Activated CD4-positive, CD25-positive, alpha-beta regulatory T cell treated with anti-CD3 and anti-CD28 coated beads, Interleukin-2, amount 50 U/mL, for 72 hours (primary cell): ENCODE results near the gene PRKG1.

Experiments used
- DNase-seq: peaks from one replicate; pipeline ENCODE4 v3.0.0; 2021

The PRKG1 gene

DNA sequence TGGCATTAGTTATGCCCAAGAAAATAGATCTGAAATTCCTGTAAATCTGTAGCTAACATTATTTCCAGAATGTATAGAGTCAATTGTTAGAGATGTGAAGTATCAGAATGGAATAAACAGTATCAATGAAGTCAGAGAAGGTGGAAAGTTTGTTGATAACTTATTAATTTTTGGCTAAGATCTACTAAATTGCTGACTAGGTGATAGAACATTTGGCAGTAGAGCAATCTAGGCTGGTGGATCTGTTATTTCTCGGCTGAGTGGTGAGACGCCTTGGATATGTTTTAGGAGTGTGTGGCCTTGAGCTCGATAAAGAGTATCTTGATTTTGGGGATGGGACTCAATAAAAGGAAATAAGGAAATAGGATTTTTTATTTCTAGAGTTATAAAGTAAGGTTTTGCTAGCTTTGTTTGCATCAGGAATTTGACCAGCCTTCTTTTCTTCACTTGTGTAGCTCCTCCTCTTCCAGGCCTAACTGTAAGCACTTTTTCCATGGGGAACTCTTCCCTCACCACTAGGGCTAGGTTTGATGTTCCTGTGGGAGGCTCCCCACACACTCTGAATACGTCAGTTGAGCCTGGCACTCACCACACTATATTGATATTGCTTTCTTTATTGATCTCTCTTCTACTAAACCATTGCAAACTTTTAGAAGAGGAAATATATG, 711.9 kb downstream of the PRKG1 start:
- no peak for DNase-seq

DNA sequence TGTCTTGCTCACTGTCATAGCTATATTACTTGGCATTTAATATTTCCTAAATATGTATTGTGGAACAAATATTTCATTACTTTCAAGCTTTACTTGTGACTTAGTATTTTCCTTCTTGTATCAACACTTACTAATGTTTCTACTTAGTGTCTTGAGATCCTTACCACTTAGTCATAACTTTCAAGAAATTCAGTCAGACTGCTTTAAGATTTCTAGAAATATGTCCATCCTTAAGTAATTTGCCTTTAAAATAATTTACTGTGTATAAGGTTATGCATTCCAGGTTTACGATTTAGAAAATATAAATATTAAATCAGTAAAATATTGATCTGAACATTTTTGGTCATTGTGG, 712.4 kb downstream of the PRKG1 start:
- no peak for DNase-seq

GRCh38 chr10:51788273-51788672, 714.0 kb downstream of the PRKG1 start:
- DNase-seq = no peak

DNA sequence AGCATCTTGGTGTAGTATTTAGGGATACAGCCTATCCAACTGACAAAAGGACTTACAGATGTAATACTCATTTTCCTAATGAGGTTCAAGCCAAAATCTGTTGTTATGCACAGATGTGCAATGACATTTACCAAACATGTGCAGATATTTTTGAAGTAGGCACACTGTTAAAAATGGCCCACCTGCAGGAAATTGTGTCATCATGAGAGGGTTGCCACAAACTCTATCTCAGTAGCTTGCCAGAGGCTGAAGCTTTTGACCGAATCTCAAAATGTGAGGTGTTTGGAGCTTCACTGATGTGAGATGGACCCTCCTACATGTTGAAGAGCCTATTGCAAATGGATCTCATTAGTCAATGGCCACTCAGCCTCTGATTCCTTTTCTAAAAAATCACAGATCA, 714.8 kb downstream of the PRKG1 start:
- no peak for DNase-seq

- no peak for DNase-seq
These were observed 715.6 kb downstream of the PRKG1 start for GRCh38 chr10:51789903-51790302.

DNA sequence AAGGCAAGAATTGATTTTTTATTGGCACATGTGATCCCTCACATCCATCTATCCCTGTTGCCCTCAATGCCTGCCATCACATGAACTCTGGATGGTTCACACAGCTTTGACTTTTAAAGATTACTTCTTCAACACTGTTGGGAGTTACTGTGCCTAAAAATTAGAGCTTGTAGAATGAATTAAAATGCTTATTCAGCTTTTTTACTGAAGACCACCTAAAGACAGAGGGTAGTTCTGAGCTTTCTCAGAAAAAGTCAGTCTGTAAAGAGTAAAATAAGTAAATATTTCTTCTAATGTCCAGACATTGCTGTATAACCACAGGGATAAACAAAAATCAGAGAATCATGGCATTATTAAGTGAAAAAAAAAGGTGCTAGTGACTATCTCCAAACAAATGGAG, 718.4 kb downstream of the PRKG1 start:
- DNase-seq = no peak

GRCh38 chr10:51800121-51800520, 725.8 kb downstream of the PRKG1 start:
- no peak for DNase-seq

DNA sequence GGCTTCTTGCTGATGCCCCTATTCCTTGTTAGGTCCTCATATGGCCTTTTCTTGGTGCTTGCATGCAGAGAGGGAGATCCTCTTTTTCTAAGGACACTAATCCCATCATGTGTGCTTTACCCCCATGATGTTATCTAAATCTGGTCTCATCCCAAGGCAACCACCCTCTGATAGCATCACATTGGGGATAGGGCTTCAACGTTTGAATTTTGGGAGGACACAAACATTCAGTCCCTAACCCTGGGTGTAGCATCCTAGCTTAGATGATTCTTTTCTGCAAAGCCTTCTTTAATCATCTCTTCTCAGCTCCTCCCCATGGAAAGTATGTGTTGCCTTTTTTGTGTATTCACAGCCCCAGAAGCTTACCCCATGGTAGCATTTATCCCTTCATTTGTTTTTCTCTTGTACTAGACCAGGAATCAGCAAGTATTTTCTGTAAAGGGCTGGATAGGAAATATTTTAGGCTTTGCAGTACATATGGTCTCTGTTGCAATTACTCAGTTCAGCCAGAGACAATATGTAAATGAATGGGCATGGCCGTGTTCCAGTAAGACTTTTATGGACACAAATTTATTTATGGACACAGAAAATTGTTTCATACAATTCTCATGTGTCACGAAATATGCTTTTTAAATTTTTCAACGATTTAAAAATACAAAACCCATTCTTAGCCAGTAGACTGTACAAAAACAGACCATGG, 726.6 kb downstream of the PRKG1 start:
- no peak for DNase-seq

- DNase-seq = no peak
These were observed 727.7 kb downstream of the PRKG1 start for GRCh38 chr10:51802030-51802429.

- no peak for DNase-seq
These were observed 730.6 kb downstream of the PRKG1 start for GRCh38 chr10:51804866-51805265.

- DNase-seq = no peak
These were observed 732.0 kb downstream of the PRKG1 start for GRCh38 chr10:51806079-51806835.

- no peak for DNase-seq
These were observed 733.9 kb downstream of the PRKG1 start for GRCh38 chr10:51808187-51808586.

GRCh38 chr10:51815723-51816122, 741.4 kb downstream of the PRKG1 start:
- no peak for DNase-seq

DNA sequence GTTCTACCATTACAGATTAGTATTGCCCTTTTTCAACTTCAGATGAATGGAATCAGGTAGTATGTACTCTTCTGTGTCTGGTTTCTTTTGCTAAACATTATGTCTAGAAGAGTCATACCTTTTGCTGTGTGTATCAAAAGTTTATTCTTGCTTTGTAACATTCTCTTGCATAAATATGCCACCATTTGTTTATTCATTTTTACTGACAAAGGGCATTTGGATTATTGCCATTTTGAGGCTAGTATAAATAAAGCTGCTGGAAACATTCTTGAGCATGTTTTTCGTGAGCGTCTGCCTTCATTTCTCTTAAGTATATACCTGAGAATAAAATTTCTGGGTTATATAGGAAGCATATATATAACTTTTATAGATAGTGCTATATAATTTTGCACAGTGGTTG, 746.8 kb downstream of the PRKG1 start:
- DNase-seq = no peak

GRCh38 chr10:51821745-51822144, 747.5 kb downstream of the PRKG1 start:
- no peak for DNase-seq

DNA sequence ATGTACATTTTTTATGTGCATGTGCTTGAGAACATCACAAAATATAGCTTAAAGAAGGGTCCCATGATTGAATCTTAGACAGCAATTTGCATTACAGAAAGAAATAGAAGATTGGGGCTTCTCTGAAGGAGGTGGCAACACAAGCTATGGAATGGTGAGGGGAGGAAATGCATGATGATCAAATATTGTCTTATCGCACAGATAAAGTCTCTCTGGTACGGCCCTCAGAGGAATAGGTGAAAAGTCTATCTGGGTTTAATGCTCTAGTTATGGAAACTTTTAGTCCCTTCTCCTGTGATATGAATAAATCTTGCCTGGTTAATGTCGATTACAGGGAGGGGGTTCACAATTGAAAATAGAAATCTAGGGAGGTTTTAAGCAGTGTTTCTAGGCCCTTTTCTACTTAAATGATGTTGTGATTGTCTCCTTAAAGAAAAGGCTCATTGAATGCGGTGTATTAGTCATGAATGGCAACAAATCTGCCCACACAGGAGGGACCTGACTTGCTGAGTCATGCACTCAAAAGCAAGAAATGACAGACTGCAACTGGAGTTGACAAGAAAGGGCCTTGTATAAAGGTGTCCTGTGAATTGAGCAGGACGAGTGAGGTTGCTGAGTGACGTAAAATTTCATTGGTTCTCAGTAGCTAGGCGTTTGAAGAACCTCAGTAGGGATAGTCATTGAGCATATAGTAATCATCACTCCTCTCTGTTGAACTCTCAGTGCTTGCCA, 758.5 kb downstream of the PRKG1 start:
- no peak for DNase-seq

GRCh38 chr10:51834548-51834947, 760.3 kb downstream of the PRKG1 start:
- no peak for DNase-seq

- no peak for DNase-seq
These were observed 764.2 kb downstream of the PRKG1 start for GRCh38 chr10:51838471-51838870.

GRCh38 chr10:51843966-51844365, 769.7 kb downstream of the PRKG1 start:
- DNase-seq = no peak

DNA sequence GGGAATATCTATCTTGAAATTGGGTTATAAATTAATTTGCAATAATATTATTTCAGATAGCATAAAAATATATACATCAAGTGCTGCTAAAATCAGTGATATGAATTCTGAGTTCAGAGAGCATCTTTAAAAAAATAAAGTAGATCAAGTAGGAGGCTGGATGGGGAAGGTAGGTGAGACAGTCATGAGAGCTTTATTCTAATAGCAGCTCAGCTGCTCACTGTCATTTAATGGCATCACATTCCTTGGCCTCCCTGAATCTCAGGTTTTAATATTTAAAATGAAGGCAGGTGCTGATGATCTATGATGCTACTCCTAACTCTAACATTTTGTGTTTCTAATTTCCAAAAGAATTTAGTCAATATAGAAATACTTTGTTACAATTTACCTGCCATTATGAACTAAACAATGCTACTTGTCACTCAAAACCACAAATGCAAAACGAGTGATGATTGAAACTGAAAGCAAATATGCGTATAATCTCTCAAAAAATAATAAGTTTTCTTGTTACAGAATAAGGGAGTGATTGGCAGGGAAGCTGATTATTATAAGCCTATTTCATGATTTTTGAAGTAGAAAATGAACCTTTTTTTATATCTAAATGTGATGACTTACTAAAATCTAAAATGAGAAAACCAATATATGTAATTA, 772.7 kb downstream of the PRKG1 start:
- no peak for DNase-seq

GRCh38 chr10:51852297-51852696, 778.0 kb downstream of the PRKG1 start:
- DNase-seq = no peak

- DNase-seq = no peak
These were observed 783.0 kb downstream of the PRKG1 start for GRCh38 chr10:51857305-51857704.

DNA sequence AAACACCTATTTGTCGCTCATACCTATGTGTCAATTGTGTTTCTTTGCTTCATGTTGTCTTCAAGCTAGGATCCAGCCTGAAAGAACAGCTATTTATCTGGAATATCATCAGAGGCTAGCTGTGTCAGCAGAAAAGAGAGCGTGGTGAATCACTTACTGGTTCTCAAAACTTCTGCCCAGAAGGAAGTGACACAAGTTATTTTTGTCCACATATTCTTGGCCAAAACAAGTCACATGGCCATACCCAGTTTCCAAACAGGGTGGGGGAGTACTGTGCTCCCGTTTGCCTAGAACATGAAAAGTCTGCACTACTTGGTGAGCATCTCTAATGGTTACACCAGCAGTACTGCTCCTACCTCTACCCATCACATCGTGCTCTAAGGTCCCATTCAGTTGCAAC, 786.0 kb downstream of the PRKG1 start:
- no peak for DNase-seq
